ENCODE results near the gene C11orf21.

Gene C11orf21

DNA sequence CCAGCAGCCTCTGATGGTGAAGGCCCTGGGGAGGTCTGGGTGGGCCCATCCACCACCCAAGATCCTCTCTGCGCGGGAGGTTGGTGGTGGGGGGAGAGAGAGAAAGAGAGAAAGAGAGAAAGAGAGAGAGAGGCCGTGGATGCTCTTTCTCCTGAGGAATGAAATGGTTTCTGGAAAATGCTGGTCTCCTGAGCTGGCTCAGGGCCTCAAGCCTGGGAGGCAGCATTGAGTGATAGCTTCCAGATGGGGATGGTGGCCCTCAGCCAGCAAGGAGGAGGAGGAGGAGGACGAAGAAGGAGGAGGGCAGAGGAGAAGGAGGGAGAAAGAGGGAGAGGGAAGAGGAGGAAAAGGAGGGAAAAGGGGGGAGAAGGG lies 4.7 kb upstream of the C11orf21 start:
- TF ChIP-seq, protein P1, sequence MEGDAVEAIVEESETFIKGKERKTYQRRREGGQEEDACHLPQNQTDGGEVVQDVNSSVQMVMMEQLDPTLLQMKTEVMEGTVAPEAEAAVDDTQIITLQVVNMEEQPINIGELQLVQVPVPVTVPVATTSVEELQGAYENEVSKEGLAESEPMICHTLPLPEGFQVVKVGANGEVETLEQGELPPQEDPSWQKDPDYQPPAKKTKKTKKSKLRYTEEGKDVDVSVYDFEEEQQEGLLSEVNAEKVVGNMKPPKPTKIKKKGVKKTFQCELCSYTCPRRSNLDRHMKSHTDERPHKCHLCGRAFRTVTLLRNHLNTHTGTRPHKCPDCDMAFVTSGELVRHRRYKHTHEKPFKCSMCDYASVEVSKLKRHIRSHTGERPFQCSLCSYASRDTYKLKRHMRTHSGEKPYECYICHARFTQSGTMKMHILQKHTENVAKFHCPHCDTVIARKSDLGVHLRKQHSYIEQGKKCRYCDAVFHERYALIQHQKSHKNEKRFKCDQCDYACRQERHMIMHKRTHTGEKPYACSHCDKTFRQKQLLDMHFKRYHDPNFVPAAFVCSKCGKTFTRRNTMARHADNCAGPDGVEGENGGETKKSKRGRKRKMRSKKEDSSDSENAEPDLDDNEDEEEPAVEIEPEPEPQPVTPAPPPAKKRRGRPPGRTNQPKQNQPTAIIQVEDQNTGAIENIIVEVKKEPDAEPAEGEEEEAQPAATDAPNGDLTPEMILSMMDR (IDR thresholded peaks at IDR 0.05; ENCODE audit: extremely low read depth, missing control alignments), result no peak
- DNase-seq (ENCODE audit: low spot score), result no peak

DNA sequence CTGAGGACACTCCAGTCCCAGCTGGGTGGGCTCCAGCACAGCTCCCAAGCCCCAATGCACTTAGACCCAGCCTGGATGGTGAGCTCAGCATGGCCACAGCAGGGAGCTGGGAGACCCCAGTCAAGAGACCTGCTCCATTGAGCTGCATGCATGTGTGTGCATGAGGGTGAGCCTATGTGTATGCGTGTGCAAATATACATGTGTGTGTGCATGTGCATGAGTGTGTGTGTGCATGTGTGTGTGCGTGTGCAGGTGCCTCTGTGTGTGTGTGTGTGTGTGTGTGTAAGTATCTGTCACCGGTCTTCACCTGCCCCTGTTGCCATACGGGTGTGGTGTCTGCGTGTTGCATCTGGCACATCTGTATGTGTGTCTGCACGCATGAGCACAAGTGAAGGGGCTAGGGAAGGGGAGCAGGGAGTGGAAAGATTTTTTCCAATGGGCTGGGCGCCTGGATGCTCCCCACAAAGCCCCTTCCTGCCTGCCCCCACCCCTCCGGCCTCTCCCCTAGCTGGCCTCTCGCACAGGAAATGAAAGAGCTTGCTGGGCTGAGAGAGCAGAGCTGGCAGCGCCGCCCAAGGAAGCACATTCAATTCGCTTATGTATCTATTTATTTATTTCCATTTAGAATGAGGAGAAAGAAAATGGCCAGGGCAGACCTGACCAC lies 4.2 kb upstream of the C11orf21 start:
- no peak for DNase-seq (ENCODE audit: low spot score)
- TF ChIP-seq, protein P1 (IDR thresholded peaks at IDR 0.05; ENCODE audit: extremely low read depth, missing control alignments), result no peak

DNA sequence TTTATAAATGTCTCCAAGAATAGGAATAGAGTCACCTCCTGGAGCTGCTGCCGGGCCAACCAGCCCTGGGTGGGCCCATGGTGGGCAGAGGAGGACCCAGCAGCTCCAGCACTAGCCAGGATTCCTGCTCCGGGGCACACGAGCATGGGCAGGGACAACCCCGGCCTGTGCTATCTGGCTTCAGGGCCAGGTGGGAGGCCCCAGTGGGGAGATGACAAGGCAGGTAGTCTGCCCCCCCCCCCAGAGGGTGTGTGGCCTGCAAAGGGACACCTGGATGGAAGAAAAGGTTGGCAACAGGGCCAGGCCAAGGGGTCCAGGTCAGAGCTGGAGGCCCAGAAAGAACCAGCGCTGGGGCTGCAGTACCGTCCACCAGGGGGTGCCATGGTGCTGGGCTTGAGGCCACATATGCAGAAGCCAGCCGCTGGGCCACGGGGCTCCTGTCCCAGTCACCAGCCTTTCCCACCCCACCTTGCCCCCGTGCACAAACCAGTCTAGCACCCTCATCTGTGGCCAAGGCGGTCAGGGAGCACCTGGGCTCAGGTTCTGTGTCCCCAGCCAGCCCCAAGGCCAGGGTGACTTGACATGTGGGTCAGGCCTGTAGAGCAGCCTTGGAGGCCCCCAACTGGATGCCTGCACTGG lies 3.5 kb upstream of the C11orf21 start:
- TF ChIP-seq, protein P1 (IDR thresholded peaks at IDR 0.05; ENCODE audit: extremely low read depth, missing control alignments), result peak; percentile 83
- DNase-seq (ENCODE audit: low spot score), result peak; percentile 86

DNA sequence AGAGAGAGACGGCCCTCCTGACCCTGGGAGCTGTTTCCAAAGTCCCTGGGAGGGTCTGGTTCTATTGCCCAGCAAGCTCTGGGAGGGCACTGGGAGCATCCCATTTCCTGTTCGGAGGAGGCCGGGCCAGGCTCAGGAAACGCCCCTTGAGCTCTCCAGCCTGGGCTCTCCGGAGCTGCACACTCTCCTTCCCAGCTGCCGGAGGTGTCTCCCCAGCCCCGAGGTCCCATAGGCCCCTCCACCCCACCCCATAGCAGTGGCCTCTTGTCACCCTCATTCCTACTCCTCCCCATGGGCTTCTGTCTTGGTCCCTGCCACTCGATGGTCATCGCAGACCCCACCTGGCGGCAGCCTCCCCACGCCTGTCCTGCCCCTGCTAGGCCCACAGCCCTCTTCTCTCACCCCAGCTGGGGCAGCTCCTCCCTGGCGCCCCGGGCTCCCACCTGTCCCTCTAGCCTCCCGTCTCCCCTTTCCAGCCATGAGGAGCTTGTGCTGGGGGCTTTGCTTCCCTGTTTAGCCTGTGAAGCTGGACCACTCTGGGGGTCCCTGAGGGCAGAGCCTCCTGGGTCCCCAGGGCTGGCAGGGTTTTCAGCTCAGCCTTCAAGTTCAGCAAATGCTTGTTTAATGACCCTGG lies 2.9 kb upstream of the C11orf21 start:
- DNase-seq (ENCODE audit: low spot score), result no peak

DNA sequence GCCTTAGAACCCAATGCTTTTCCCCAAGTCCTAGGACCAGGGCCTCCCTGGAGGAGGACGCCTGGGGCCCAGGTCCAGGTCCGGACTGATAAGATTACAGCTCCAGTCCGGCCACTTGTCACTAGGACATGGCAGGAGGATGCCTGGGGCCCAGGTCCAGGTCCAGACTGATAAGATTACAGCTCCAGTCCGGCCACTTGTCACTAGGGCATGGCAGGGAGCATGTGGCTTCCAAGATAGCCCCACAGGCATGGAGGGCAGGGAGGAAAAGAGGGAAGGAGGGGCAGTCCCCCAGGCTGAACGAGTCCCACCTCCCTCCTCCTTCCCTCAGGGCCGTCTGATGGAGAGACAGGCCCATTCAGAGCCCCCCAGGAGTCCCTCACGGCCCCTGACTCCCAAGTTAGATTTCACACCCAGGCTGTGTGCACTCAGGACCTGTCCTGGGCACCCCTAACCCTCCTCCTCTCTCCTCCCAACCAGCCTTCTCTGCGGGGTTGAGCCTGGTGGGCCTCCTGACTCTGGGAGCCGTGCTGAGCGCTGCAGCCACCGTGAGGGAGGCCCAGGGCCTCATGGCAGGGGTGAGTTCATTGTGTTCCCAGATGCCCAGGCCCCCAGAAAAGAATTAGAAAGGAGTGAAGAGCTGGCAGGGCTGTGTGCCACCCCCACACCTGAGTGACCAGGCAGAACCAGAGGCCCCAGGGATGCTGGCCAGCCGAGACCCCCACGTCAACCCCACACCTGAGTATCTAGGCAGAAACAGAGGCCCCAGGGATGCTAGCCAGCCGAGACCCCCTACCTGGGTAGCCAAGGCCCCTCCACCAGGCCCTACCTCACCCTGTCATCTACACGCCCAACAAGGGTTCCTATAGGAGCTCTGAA lies 2.1 kb upstream of the C11orf21 start:
- TF ChIP-seq, protein P1 (IDR thresholded peaks at IDR 0.05; ENCODE audit: extremely low read depth, missing control alignments), result no peak
- DNase-seq (ENCODE audit: low spot score), result no peak

More for the DNA sequence above, 2.9 kb upstream of the C11orf21 start:
- TF ChIP-seq, protein P1 (IDR thresholded peaks at IDR 0.05; ENCODE audit: extremely low read depth, missing control alignments), result no peak

DNA sequence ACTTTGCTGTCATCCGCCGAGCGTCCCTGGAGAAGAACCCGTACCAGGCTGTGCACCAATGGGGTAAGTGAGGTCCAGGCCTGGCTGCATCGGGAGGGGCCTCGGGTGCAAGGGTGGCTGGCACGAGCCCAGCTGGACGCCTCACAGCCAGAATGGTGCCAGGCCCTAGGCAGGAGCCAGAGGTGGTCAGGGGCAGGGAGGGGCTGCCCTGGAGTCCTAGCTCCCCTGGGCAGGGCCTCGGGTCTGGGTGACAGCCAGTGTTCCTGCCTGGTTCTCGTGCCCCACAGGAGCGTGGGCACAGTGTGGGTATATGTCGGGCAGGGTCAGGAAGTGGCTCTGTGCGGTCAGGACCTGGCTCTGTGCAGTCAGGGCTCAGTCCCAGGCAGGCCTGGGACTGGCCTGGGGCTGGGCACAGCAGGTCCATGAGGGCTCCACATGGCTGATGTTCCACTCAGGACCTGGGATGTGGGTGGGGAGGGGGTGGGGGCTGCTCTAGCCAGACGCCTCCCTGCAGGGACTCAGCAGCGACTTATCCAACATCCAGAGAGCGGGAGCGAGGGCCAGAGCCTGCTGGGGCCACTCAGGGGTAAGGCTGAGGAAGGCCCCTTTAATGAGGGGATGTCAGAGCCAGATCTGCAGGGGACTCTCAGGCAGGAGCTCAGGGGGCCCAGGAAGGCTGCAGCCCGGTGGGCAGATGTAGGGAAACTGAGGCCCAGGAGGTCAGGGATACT lies 1.3 kb upstream of the C11orf21 start:
- DNase-seq (ENCODE audit: low spot score), result no peak

More for the DNA sequence above, 1.3 kb upstream of the C11orf21 start:
- TF ChIP-seq, protein P1 (IDR thresholded peaks at IDR 0.05; ENCODE audit: extremely low read depth, missing control alignments), result no peak
